ENCODE data around the gene C11orf97.

GRCh38 chr11:94494126-94494680 is 18.1 kb upstream of the C11orf97 start:
- TF ChIP-seq CTCF (IDR thresholded peaks at IDR 0.05; ENCODE audit: borderline replicate concordance, extremely low read depth, low read length, poor library complexity, severe bottlenecking) (no peak), EZH2 (IDR thresholded peaks at IDR 0.05; ENCODE audit: borderline replicate concordance, low read depth, low read length, severe bottlenecking) (no peak)
